ENCODE measurements around the gene ERLIN1.

The ERLIN1 gene

GRCh38 chr10:100135486-100135885 is 50.3 kb downstream of the ERLIN1 start:
- TF ChIP-seq TAF1 (IDR thresholded peaks at IDR 0.05; ENCODE audit: borderline replicate concordance, insufficient read depth, low read length) (no peak), POLR2AphosphoS5 (IDR thresholded peaks at IDR 0.05; ENCODE audit: low read depth, low read length) (no peak), REST (IDR thresholded peaks at IDR 0.05; ENCODE audit: insufficient read depth in 1 of 2, low read depth in 2 of 2, low read length in 2 of 2) (no peak), SIN3A (IDR thresholded peaks at IDR 0.05; ENCODE audit: borderline replicate concordance, insufficient read depth, low read length) (no peak), FOXP2 (optimal IDR thresholded peaks at IDR 0.05; ENCODE audit: borderline replicate concordance, extremely low read depth, extremely low read length, insufficient read depth) (no peak)

- TF ChIP-seq TAF1 (IDR thresholded peaks at IDR 0.05; ENCODE audit: borderline replicate concordance, insufficient read depth, low read length) (no peak), SIN3A (IDR thresholded peaks at IDR 0.05; ENCODE audit: borderline replicate concordance, insufficient read depth, low read length) (no peak), POLR2AphosphoS5 (IDR thresholded peaks at IDR 0.05; ENCODE audit: low read depth, low read length) (no peak), FOXP2 (optimal IDR thresholded peaks at IDR 0.05; ENCODE audit: borderline replicate concordance, extremely low read depth, extremely low read length, insufficient read depth) (no peak), REST (IDR thresholded peaks at IDR 0.05; ENCODE audit: insufficient read depth in 1 of 2, low read depth in 2 of 2, low read length in 2 of 2) (no peak)
Measured at GRCh38 chr10:100133801-100134200, 52.0 kb downstream of the ERLIN1 start.

DNA sequence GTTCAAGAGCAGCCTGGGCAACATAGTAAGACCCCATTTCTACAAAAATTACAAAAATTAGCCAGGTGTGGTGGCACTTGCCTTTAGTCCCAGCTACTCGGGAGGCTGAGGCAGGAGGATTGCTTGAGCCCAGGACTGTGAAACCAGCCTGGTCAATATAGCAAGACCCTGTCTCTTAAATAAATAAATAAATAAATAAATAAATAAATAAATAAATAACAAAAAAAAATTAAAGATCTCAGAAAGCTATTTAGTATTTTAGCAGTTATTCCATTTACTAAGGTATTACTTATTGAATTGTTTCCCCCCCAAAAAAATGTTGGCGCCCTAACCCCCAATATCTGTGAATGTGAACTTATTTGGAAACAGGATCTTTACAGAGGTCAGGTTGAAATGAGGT is 53.4 kb downstream of the ERLIN1 start:
- TF ChIP-seq FOXP2 (optimal IDR thresholded peaks at IDR 0.05; ENCODE audit: borderline replicate concordance, extremely low read depth, extremely low read length, insufficient read depth) (no peak), REST (IDR thresholded peaks at IDR 0.05; ENCODE audit: insufficient read depth in 1 of 2, low read depth in 2 of 2, low read length in 2 of 2) (no peak), TAF1 (IDR thresholded peaks at IDR 0.05; ENCODE audit: borderline replicate concordance, insufficient read depth, low read length) (no peak), SIN3A (IDR thresholded peaks at IDR 0.05; ENCODE audit: borderline replicate concordance, insufficient read depth, low read length) (no peak), POLR2AphosphoS5 (IDR thresholded peaks at IDR 0.05; ENCODE audit: low read depth, low read length) (no peak)

DNA sequence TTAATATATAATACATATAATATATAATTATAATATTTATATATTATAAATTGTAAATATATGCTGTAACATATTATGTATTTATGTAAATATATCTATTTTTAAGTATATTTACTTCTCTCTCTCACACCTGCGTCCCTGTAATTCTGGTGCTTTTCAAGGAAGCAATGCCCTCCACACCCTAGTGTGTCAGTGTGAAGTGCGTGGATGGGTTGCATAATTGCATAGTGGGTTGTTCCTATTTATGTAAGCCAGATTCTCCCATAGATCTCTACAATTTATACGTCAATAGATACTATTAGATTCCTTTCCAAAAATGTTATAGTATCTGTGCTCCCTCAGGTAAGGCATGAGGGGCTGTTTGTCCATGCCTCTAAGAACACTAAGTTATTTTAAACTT is 54.3 kb downstream of the ERLIN1 start:
- TF ChIP-seq FOXP2 (optimal IDR thresholded peaks at IDR 0.05; ENCODE audit: borderline replicate concordance, extremely low read depth, extremely low read length, insufficient read depth): no peak
- no peak for TF ChIP-seq POLR2AphosphoS5 (IDR thresholded peaks at IDR 0.05; ENCODE audit: low read depth, low read length)
- TF ChIP-seq SIN3A (IDR thresholded peaks at IDR 0.05; ENCODE audit: borderline replicate concordance, insufficient read depth, low read length): no peak
- TF ChIP-seq REST (IDR thresholded peaks at IDR 0.05; ENCODE audit: insufficient read depth in 1 of 2, low read depth in 2 of 2, low read length in 2 of 2): no peak
- TF ChIP-seq TAF1 (IDR thresholded peaks at IDR 0.05; ENCODE audit: borderline replicate concordance, insufficient read depth, low read length): no peak

DNA sequence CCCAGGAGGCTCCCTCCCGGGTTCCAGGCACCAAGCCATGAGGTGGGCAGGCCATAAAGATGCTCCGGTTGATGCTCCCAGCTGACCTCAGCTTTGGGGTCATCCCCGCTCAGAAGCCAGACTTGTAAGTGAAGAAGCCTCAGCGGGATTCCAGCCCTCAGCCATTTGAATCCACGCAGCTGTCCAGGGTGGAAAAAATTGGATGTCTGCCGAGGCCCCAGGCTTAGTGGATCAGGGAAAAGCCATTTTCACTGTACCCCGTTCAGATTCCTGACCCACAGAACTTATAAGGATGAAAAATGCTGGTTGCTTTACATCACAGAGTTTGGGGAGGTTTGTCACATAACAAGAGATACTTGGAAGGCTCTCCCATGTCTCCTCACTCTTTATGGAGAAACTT is 55.0 kb downstream of the ERLIN1 start:
- TF ChIP-seq TAF1 (IDR thresholded peaks at IDR 0.05; ENCODE audit: borderline replicate concordance, insufficient read depth, low read length): no peak
- TF ChIP-seq REST (IDR thresholded peaks at IDR 0.05; ENCODE audit: insufficient read depth in 1 of 2, low read depth in 2 of 2, low read length in 2 of 2): no peak
- no peak for TF ChIP-seq POLR2AphosphoS5 (IDR thresholded peaks at IDR 0.05; ENCODE audit: low read depth, low read length)
- no peak for TF ChIP-seq FOXP2 (optimal IDR thresholded peaks at IDR 0.05; ENCODE audit: borderline replicate concordance, extremely low read depth, extremely low read length, insufficient read depth)
- no peak for TF ChIP-seq SIN3A (IDR thresholded peaks at IDR 0.05; ENCODE audit: borderline replicate concordance, insufficient read depth, low read length)

Data from PFSK-1 (cell line).